Epithelial cell of esophagus (primary cell): ENCODE results near the gene COL4A2.
A peak's percentile ranks its signal among the peaks of the same experiment; 100 is the strongest.

Experiments used
- DNase-seq: peaks from one replicate; pipeline ENCODE4 v3.0.0; 2010; ENCODE audit warnings: low read depth
- H3K4me3 ChIP-seq: 2 replicates; pipeline ENCODE4 v1.5.1; 2011; ENCODE audit warnings: mild to moderate bottlenecking, low read length, control low read depth
- TF ChIP-seq, protein P1 (sequence below): IDR thresholded peaks from 2 replicates; pipeline ENCODE4 v1.5.1; 2011; ENCODE audit warnings: low read depth, mild to moderate bottlenecking, low read length, control low read depth, inconsistent platforms; ENCODE audit not compliant: insufficient read depth; ENCODE audit errors: missing control alignments

Gene COL4A2

DNA sequence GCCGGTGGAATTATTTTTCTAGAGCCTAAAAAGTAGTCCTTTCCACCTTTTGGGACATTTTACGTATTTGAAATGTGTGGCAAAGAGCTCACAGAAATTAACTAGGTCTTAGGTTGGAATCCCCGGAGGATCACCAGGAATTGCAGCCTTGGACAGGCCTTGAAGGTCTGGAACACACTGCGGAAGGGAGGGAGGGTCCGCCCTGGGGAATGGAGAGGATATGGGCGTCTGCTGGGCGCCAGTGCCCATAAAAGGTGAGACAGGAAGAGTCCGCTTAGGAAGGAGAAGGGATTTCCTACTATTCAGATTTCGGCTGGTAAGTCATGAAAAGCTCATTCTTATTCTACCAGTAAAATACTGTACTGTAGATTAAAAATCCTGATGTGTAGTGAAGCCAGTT lies 111.9 kb downstream of the COL4A2 start:
- TF ChIP-seq, protein P1, sequence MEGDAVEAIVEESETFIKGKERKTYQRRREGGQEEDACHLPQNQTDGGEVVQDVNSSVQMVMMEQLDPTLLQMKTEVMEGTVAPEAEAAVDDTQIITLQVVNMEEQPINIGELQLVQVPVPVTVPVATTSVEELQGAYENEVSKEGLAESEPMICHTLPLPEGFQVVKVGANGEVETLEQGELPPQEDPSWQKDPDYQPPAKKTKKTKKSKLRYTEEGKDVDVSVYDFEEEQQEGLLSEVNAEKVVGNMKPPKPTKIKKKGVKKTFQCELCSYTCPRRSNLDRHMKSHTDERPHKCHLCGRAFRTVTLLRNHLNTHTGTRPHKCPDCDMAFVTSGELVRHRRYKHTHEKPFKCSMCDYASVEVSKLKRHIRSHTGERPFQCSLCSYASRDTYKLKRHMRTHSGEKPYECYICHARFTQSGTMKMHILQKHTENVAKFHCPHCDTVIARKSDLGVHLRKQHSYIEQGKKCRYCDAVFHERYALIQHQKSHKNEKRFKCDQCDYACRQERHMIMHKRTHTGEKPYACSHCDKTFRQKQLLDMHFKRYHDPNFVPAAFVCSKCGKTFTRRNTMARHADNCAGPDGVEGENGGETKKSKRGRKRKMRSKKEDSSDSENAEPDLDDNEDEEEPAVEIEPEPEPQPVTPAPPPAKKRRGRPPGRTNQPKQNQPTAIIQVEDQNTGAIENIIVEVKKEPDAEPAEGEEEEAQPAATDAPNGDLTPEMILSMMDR = no peak
- H3K4me3 ChIP-seq = no peak overlapping the region
- no peak for DNase-seq

DNA sequence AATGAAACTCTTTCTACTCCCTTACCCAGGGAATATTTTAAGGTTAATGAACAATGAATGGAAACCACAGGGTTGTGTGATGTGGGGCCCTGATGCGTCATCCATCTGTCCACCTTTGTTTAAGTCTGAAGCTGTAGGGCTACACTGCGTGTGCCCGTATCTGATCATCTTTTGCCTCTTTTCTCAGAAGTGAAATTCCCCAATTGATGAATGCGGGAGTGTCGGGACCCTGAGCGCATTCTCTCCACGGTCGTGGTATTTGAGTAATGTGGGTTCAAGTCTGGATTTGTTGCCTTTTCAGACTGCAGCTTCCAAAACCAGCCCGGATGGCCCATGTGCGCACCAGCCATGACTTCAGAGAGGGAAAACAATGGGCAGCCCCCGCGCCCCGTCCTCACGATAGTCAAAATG lies 112.3 kb downstream of the COL4A2 start:
- TF ChIP-seq, protein P1 = no peak
- no peak overlapping the region for H3K4me3 ChIP-seq
- DNase-seq = peak; percentile 70

DNA sequence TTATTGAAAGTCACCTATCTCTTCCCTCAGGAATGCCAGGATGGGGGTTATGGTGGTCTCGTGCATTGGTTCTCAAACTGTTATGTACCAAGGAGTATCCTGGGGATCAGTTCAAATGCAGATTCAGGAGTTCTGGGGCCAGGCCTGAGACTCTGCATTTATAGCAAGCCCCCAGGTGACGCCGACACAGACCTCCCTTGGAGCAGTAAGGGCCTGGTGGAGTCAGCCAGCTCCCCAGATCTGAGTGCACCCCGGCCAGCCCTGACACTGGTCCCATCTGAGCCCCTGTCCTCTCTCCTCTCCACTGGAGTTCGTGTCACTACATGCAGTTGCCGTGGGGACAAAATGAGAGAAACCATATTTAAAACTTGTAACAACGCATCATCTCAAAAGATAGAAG lies 112.9 kb downstream of the COL4A2 start:
- no peak for DNase-seq
- no peak overlapping the region for H3K4me3 ChIP-seq
- TF ChIP-seq, protein P1 = no peak

DNA sequence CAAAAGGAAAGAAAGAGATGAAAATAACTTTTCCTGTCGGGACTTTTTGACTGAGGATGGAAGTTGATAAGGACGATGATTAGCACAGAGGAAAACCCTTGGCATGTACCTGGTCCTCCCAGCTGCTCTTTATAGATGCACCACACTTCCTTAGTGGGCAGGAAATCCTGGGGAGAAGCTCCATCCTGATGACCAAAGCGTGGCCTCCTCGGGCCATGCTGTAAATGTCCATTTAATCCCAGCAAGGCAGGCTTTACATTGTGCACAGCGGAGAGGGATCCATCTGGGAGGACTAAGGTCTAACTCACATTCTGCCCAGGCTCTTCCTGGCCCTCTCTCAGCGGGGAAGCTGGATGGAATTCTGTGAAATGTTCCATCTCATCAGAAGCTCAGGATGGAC lies 113.5 kb downstream of the COL4A2 start:
- H3K4me3 ChIP-seq = no peak overlapping the region
- TF ChIP-seq, protein P1 = no peak
- no peak for DNase-seq

DNA sequence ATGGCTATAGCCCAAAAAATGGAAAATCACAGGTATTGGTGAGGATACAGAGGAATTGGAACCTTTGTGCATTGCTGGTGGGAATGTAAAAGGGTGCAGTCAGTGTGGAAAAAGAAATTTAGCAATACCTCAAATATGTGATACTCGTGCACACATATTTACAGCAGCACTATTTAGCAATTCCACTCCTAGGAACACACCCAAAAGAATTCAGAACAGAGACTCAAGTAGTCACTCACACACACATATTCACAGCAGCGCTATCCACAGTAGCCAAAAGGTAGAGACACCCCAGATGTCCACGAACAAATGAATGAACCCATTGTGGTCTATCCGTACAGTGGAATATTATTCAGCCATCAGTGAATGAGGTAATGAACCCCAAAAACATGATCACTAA lies 114.0 kb downstream of the COL4A2 start:
- TF ChIP-seq, protein P1 = no peak
- no peak for DNase-seq
- H3K4me3 ChIP-seq = no peak overlapping the region

DNA sequence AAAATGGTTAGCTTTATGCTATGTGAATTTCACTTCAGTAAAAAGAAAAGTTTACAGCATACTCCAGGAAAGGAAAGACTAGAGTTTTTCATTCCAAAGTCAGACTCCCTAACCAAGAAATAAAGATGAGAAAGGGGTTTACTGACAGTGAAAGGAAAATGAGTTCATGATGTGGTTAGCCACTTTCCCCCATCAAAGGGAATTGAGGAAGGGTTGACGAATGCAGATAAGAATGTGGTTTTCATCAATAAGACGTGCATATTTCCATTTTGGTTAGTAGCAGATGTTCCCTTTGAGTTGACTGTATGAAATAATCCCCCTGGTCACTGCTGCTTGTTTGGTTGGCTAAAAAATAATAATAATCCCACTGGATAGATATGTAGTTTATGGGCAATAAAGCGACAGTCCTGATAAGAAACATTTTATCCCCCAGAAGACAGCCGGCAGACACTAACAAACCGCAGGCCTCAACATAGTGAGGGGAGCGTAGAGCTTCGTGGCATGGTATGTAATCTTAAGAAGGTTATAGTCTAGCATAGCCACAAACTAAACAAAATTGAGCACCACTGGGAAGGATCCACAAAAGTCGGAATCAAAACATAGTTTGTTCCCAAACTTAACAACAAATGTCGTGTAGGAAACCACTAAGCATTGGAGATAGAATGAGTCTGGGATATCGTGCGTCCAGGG lies 114.8 kb downstream of the COL4A2 start:
- no peak for DNase-seq
- TF ChIP-seq, protein P1 = no peak
- H3K4me3 ChIP-seq = no peak overlapping the region

DNA sequence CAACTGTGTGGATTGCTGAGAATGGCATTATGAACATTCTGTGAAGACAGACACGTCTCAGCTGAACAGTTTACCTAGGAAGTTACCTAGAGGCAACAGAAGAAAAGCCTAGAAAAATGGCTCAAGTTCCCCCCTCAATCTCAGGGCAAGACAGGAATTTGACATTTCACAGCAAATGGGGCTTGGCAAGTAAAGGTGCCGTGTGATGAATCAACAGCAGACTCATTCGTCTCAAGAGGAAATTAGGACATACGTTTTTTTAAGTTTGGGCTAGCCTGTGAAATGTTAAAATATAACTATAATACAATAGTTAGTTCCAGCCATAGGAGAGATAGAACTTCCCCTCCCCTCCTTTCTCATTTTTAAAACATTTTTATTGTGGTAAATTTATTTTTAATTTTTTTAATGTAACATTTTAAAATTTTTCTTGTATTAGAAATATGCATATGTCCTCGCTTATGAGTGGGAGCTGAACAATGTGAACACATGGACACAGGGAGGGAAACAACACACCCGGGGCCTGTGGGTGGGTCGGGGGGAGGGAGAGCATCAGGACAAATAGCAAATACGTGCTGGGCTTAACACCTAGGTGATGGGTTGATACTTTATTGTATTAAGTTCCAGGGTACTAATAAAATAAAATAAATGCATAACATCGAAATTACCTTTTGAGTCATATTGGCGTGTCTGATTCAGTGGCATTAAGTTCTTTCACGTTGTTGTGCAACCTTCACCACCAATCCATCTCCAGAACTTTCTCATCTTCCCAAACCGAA lies 116.0 kb downstream of the COL4A2 start:
- no peak overlapping the region for H3K4me3 ChIP-seq
- TF ChIP-seq, protein P1 = no peak
- DNase-seq = peak; percentile 67
